Pancreas (tissue), 10 donors: ENCODE results near the gene CRISPLD2. TPM values are rescaled to one million over a fixed set of nuclear protein-coding genes. Genes with fewer than 3 reads are reported as not detected.

Experiments used
- ATAC-seq, 4 donors: fragments of 200-7000 bp; cut with Tn5 transposase; one replicate each; pipeline versions ENCODE4 v1.8.0 to v1.9.1; 2020; ENCODE audit warnings: mild to moderate bottlenecking in 4 of 4, moderate library complexity in 4 of 4
- DNase-seq, 6 donors: peaks; one replicate each; pipeline ENCODE4 v3.0.0-alpha.2; 2020
- FAIRE-seq: peaks from 2 replicates; lab custom pipeline; 2012; peaks lifted over from hg19 to GRCh38; lab: Jason Lieb, UNC
- H3K27ac ChIP-seq, 4 donors: fragments of 200-600 bp; sonication (generic); 1 replicate in 3 of 4; 2 replicates in 1 of 4; pipeline versions ENCODE4 v1.5.0 to v1.8.0; 2020
- H3K27me3 ChIP-seq, 4 donors: fragments of 200-600 bp; one replicate each; pipeline ENCODE4 v1.8.0; 2021
- H3K36me3 ChIP-seq, 3 donors: fragments of 200-600 bp; sonication (generic) in 1 of 3; one replicate each; pipeline versions ENCODE4 v1.5.0 to v1.8.0; 2020 to 2021
- H3K4me1 ChIP-seq, 3 donors: fragments of 200-600 bp; one replicate each; pipeline ENCODE4 v1.8.0; 2021
- H3K4me3 ChIP-seq, 4 donors: fragments of 200-600 bp; sonication (generic) in 2 of 4; one replicate each; pipeline versions ENCODE4 v1.5.0 to v1.8.0; 2020 to 2021
- H3K9me3 ChIP-seq, 4 donors: fragments of 200-600 bp; one replicate each; pipeline ENCODE4 v1.8.0; 2021
- WGBS, 2 donors: extraction: QIAGEN DNeasy Blood & Tissue Kit; methylation state at CpG; one replicate each; pipeline ENCODE4 v1.1.7; 2013; 5-methylcytosine and 5-hydroxymethylcytosine counted together
- intact Hi-C, 3 donors: fragments of 100-400 bp; cut with DNase I; formaldehyde crosslinking; loops; one replicate each; pipeline versions ENCODE4 v1.11.1 to v1.14.2; 2022
- polyA plus RNA-seq, 2 donors: library from polyadenylated mRNA; stranded (reverse); fragments of 200-250 nt; gene quantifications; one replicate each; pipeline ENCODE4 v1.2.3, GENCODE V29; 2013
- total RNA-seq, 6 donors: library from RNA; stranded (reverse); fragmentation: NEBNext Ultra II Directional in 4 of 6; extraction: Animal tissue kit (Norgen Biotek cat#: 25700) in 4 of 6; gene quantifications; one replicate each; pipeline versions ENCODE4 v1.2.1 to v1.2.4, GENCODE V29; 2021 to 2023
- TF ChIP-seq, protein P1 (sequence below), 4 donors: fragments of 200-600 bp; sonication (generic) in 3 of 4; IDR thresholded peaks; one replicate each; pipeline versions ENCODE4 v1.5.0 to v1.8.0; 2021; ENCODE audit warnings: antibody characterized with exemption in 4 of 4
- donor health status: healthy with polysubstance abuse.
- donor health status: DM: no; HTN: no; CAD: no; lungs with moderate emphysema.
- donor health status: DM: no; HTN: no; CAD: no.
- donor health status: control.
- donor health status: control.
- donor health status: Bipolar disorder and iron deficiency.
- donor health status: DM: yes; HTN: yes; CAD: no.
- donor health status: DM: no; HTN: no; CAD: no.
- donor health status: DM: no; HTN: no; CAD: no.
- donor health status: DM: yes; HTN: yes; CAD: no.

CRISPLD2 gene
- total and polyA plus RNA-seq, 8 donors: 4.1 to 40.2 (median 14.1) TPM

DNA sequence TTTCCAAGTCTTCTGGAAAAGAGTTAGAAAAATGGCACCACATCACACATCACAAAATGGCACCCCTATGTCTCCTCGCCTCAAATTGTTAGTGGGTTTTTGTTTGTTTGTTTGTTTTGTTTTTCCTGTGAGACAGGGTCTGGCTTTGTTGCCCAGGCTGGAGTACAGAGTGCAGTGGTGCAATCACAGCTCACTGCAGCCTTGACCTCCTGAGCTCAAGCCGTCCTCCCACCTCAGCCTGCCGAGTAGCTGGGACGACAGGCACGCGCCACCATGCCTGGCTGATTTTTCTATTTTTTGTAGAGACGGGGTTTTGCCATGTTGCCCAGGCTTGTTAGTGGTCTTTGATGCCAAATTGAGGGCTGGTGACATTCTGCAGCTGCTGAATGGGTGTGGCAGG lies 3.8 kb upstream of the CRISPLD2 start:
- FAIRE-seq (no peak), DNase-seq (no peak), ATAC-seq (no peak)
- WGBS, 2 donors: 74 to 82% methylated on average over 7 of the region's 7 CpGs
- Histone ChIP-seq H3K4me3 (no peak overlapping the region), H3K27ac (no peak overlapping the region), H3K9me3 (no peaks in the 10 kb centered on the region), H3K27me3 (no peaks in the 10 kb centered on the region), H3K4me1 (no peaks in the 10 kb centered on the region), H3K36me3 (no peaks in the 10 kb centered on the region)
- intact Hi-C loops: no loop called here
- TF ChIP-seq, protein P1, sequence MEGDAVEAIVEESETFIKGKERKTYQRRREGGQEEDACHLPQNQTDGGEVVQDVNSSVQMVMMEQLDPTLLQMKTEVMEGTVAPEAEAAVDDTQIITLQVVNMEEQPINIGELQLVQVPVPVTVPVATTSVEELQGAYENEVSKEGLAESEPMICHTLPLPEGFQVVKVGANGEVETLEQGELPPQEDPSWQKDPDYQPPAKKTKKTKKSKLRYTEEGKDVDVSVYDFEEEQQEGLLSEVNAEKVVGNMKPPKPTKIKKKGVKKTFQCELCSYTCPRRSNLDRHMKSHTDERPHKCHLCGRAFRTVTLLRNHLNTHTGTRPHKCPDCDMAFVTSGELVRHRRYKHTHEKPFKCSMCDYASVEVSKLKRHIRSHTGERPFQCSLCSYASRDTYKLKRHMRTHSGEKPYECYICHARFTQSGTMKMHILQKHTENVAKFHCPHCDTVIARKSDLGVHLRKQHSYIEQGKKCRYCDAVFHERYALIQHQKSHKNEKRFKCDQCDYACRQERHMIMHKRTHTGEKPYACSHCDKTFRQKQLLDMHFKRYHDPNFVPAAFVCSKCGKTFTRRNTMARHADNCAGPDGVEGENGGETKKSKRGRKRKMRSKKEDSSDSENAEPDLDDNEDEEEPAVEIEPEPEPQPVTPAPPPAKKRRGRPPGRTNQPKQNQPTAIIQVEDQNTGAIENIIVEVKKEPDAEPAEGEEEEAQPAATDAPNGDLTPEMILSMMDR (IDR thresholded peaks at IDR 0.05): no peak

DNA sequence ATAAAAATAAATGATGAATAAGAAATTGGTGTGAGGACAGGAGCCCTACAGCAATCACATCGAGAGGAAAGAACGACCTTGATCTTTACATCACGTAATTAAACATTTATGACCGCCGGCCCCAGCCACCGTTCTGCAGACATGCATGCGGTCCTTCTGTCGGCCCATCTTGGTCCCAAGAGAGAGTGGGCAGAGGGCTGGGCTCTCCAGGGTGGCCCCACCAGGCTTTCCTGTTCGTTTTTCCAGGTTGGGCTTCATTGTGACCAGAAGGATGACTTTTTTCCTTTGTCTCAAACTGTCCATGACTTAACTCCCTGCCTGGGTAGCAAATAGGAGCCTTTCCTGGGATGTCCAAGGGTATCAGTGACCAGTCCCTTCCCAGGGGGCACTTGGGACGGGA lies 3.3 kb upstream of the CRISPLD2 start:
- 64 to 77% methylated on average over 10 of the region's 10 CpGs for WGBS, 2 donors
- Histone ChIP-seq H3K27me3 (no peaks in the 10 kb centered on the region), H3K27ac (no peak overlapping the region), H3K4me1 (no peaks in the 10 kb centered on the region), H3K9me3 (no peaks in the 10 kb centered on the region), H3K4me3 (no peak overlapping the region), H3K36me3 (no peaks in the 10 kb centered on the region)
- TF ChIP-seq, protein P1 (IDR thresholded peaks at IDR 0.05): no peak
- intact Hi-C loops: no loop called here
- ATAC-seq (no peak), DNase-seq (peak in 1 of 6 donors; percentile 20), FAIRE-seq (no peak)

DNA sequence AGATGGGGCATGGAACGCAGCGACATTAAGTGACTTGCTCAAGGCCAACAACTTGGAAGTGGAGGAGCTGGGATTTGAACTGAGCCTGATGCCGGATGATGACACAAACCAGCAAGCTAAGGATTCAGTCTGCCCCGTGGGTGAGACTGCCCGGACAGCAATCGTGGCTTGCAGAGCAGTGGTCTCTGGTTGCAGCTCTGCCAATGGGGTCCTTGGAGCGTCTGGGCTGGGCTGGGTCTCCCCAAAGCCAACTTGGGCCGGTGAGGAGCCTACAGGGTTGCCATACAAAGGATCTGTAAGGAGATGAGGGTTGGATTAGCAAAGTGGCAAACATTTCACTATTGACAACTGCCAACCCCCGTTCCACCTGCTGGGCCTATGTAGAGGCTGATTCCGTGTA lies 2.6 kb upstream of the CRISPLD2 start:
- H3K36me3 ChIP-seq: no peaks in the 10 kb centered on the region
- H3K4me3 ChIP-seq: no peak overlapping the region
- H3K27me3 ChIP-seq: no peaks in the 10 kb centered on the region
- peak in 1 of 6 donors; percentile 23 for DNase-seq
- intact Hi-C loops: no loop called here
- TF ChIP-seq, protein P1 (IDR thresholded peaks at IDR 0.05): no peak
- H3K4me1 ChIP-seq: no peaks in the 10 kb centered on the region
- no peaks in the 10 kb centered on the region for H3K9me3 ChIP-seq
- no peak overlapping the region for H3K27ac ChIP-seq
- 73 to 80% methylated on average over 10 of the region's 10 CpGs for WGBS, 2 donors
- no peak for FAIRE-seq
- ATAC-seq: no peak

DNA sequence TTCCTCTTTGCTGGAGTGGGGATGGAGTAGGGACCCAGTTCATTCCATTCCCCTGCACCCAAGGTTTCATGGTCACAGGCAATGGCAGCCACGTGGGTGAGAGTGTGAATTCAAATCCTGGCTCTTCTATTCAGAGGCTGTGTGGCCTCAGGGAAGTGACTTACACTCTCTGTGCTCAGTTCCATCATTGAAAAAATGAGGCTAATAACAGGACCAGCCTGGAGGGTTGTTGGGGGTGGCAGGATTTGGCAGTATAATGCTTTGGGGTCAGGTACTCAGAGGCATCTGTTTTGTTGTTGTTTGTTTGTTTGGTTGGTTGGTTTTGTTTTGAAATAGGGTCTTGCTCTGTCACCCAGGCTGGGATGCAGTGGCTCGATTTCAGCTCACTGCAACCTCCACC lies 2.2 kb upstream of the CRISPLD2 start:
- ATAC-seq (no peak), FAIRE-seq (no peak), DNase-seq (peak in 1 of 6 donors; percentile 4)
- H3K4me1 ChIP-seq: no peaks in the 10 kb centered on the region
- H3K4me3 ChIP-seq: no peak overlapping the region
- no peaks in the 10 kb centered on the region for H3K27me3 ChIP-seq
- H3K9me3 ChIP-seq: no peaks in the 10 kb centered on the region
- WGBS, 2 donors: 38 to 54% methylated on average over 2 of the region's 2 CpGs
- TF ChIP-seq, protein P1 (IDR thresholded peaks at IDR 0.05): no peak
- no peak overlapping the region for H3K27ac ChIP-seq
- H3K36me3 ChIP-seq: no peaks in the 10 kb centered on the region
- intact Hi-C loops: no loop called here

DNA sequence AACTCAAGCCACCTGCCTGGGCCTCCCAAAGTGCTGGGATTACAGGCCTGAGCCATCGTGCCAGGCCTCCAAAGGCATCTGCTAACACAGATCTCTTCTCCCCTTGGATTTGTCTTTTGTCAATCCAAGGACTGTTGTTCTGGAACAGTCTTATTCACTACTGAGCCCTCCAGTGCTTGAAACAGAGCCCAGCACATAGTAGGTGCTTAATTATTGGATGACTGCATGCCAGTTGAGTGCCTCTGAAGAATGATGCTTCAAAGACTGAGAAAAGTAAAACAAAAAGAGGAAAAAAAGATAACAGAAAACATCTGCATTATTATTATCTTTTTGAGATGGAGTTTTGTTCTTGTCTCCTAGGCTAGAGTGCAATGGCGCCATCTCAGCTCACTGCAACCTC lies 1.7 kb upstream of the CRISPLD2 start:
- no peaks in the 10 kb centered on the region for H3K9me3 ChIP-seq
- WGBS, 2 donors: 62 to 73% methylated on average over 2 of the region's 2 CpGs
- H3K27ac ChIP-seq: no peak overlapping the region
- DNase-seq (no peak), FAIRE-seq (no peak), ATAC-seq (no peak)
- H3K27me3 ChIP-seq: no peaks in the 10 kb centered on the region
- H3K36me3 ChIP-seq: no peaks in the 10 kb centered on the region
- TF ChIP-seq, protein P1 (IDR thresholded peaks at IDR 0.05): no peak
- no peaks in the 10 kb centered on the region for H3K4me1 ChIP-seq
- no peak overlapping the region for H3K4me3 ChIP-seq
- intact Hi-C loops: no loop called here
